H1 (cell line): ENCODE measurements around the gene MEIOSIN.

Experiments
- CREB1 ChIP-seq: IDR thresholded peaks from 2 replicates; pipeline ENCODE4 v1.6.1; 2012; ENCODE audit warnings: inconsistent platforms
- CTBP2 ChIP-seq: IDR thresholded peaks from 2 replicates; pipeline ENCODE4 v1.7.0; 2011; ENCODE audit warnings: borderline replicate concordance, mild to moderate bottlenecking, moderate library complexity, mixed read lengths, low read length; ENCODE audit not compliant: insufficient read depth, insufficient read length
- EZH2 ChIP-seq: fragments of 200-600 bp; sonication (generic); IDR thresholded peaks from 2 replicates; pipeline ENCODE4 v1.7.1; 2012; ENCODE audit warnings: low read depth, mild to moderate bottlenecking, moderate library complexity, low read length, inconsistent platforms; ENCODE audit not compliant: severe bottlenecking
- GABPA ChIP-seq: IDR thresholded peaks from 2 replicates; pipeline ENCODE4 v1.6.1; 2011; ENCODE audit warnings: mild to moderate bottlenecking, low read length, moderate library complexity, borderline replicate concordance; ENCODE audit not compliant: insufficient read depth
- GTF2F1 ChIP-seq: IDR thresholded peaks from 2 replicates; pipeline ENCODE4 v1.6.1; 2012; ENCODE audit warnings: low read depth, low read length, improper control_type of control experiment, borderline replicate concordance
- MAFK ChIP-seq: IDR thresholded peaks from 2 replicates; pipeline ENCODE4 v1.6.1; 2012; ENCODE audit warnings: low read depth, mild to moderate bottlenecking, improper control_type of control experiment, low read length
- PHF8 ChIP-seq: fragments of 200-600 bp; sonication (generic); conservative IDR thresholded peaks from 2 replicates; pipeline ENCODE4 v1.7.1; 2012; ENCODE audit warnings: low read depth, mild to moderate bottlenecking, inconsistent platforms, low read length, moderate library complexity
- POLR2A ChIP-seq, 2 experiments: IDR thresholded peaks; 1 replicate in 1 of 2; 2 replicates in 1 of 2; pipeline ENCODE4 v1.6.1; 2011; ENCODE audit warnings: low read depth in 2 of 2, low read length in 2 of 2, mild to moderate bottlenecking in 2 of 2; ENCODE audit errors: control extremely low read depth in 1 of 2
- POLR2AphosphoS5 ChIP-seq: IDR thresholded peaks from 2 replicates; pipeline ENCODE4 v1.6.1; 2011; ENCODE audit warnings: low read depth, low read length
- RFX5 ChIP-seq: IDR thresholded peaks from 2 replicates; pipeline ENCODE4 v1.6.1; 2011; ENCODE audit warnings: low read depth, low read length, improper control_type of control experiment, borderline replicate concordance
- RXRA ChIP-seq: IDR thresholded peaks from 2 replicates; pipeline ENCODE4 v1.6.1; 2011; ENCODE audit warnings: low read depth, mild to moderate bottlenecking, low read length, moderate library complexity; ENCODE audit not compliant: insufficient read depth
- SIN3A ChIP-seq, 2 experiments: IDR thresholded peaks in 1 of 2; conservative IDR thresholded peaks in 1 of 2; 2 replicates each; pipeline ENCODE4 v1.6.1; 2011 to 2012; ENCODE audit warnings: low read length in 2 of 2, improper control_type of control experiment in 1 of 2, low read depth in 1 of 2, mild to moderate bottlenecking in 1 of 2
- SP1 ChIP-seq: IDR thresholded peaks from 2 replicates; pipeline ENCODE4 v1.6.1; 2011; ENCODE audit warnings: low read depth, low read length
- TF ChIP-seq, protein P1 (sequence below), 3 experiments: IDR thresholded peaks; 1 replicate in 2 of 3; 2 replicates in 1 of 3; pipeline versions ENCODE4 v1.5.1 to v1.6.1; 2011; ENCODE audit warnings: low read length in 3 of 3, mild to moderate bottlenecking in 3 of 3, inconsistent platforms in 2 of 3, low read depth in 1 of 3, moderate library complexity in 1 of 3; ENCODE audit not compliant: insufficient read depth in 1 of 3; ENCODE audit errors: control extremely low read depth in 1 of 3

DNA sequence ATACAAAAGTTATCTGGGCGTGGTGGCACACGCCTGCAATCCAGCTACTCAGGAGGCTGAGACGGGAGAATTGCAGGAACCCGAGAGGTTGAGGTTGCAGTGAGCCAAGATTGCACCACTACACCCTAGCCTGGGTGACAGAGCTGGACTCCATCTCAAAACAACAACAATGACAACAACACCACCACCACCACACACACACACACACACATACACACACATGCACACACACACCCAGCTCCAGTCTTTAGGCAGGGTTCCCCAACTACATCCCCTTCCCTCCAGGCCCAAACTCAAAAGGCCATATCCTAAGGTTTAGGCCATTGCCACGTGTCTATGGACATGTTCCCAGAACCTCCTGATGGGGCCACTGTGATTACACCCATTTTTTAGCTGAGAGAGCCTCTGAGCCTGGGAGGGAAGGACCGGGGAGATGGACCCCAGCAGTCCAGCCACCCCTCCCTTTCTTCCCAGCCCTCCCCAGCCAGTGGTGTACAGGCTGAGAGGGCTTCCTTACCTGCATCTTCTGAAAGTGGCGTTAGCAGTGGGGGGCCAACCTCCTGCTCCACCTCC, 68.5 kb downstream of the MEIOSIN start:
- TF ChIP-seq, protein P1, sequence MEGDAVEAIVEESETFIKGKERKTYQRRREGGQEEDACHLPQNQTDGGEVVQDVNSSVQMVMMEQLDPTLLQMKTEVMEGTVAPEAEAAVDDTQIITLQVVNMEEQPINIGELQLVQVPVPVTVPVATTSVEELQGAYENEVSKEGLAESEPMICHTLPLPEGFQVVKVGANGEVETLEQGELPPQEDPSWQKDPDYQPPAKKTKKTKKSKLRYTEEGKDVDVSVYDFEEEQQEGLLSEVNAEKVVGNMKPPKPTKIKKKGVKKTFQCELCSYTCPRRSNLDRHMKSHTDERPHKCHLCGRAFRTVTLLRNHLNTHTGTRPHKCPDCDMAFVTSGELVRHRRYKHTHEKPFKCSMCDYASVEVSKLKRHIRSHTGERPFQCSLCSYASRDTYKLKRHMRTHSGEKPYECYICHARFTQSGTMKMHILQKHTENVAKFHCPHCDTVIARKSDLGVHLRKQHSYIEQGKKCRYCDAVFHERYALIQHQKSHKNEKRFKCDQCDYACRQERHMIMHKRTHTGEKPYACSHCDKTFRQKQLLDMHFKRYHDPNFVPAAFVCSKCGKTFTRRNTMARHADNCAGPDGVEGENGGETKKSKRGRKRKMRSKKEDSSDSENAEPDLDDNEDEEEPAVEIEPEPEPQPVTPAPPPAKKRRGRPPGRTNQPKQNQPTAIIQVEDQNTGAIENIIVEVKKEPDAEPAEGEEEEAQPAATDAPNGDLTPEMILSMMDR (IDR thresholded peaks at IDR 0.05; ENCODE audit: control extremely low read depth in 1 of 3, insufficient read depth in 1 of 3, low read depth in 1 of 3, low read length in 3 of 3) = no peak
- TF ChIP-seq GTF2F1 (no peak), EZH2 (no peak), POLR2AphosphoS5 (no peak), CREB1 (no peak), CTBP2 (no peak), POLR2A (IDR thresholded peaks at IDR 0.05; ENCODE audit: control extremely low read depth in 1 of 2, low read depth in 2 of 2, low read length in 2 of 2) (no peak), SIN3A (conservative IDR thresholded peaks at IDR 0.05 in 1 of 2, IDR thresholded peaks at IDR 0.05 in 1 of 2; ENCODE audit: low read depth in 1 of 2, low read length in 2 of 2) (no peak), SP1 (no peak), GABPA (no peak), RXRA (no peak), RFX5 (no peak), PHF8 (no peak), MAFK (no peak)
